Stimulated activated CD8-positive, alpha-beta memory T cell treated with anti-CD3 and anti-CD28 coated beads, Interleukin-15, amount 100 ng/mL, for 4 hours (primary cell): ENCODE data around the gene KCNC4.
A peak's percentile ranks its signal among the peaks of the same experiment; 100 is the strongest.

Experiments
- DNase-seq, 2 donors: peaks; one replicate each; pipeline ENCODE4 v3.0.0-alpha.2; 2020; ENCODE audit warnings: low read depth in 2 of 2

The KCNC4 gene

GRCh38 chr1:110188035-110188618 is 22.0 kb upstream of the KCNC4 start:
- no peak for DNase-seq

- no peak for DNase-seq
Measured at GRCh38 chr1:110189181-110189580, 20.9 kb upstream of the KCNC4 start.

- no peak for DNase-seq
Measured at GRCh38 chr1:110190282-110190929, 19.7 kb upstream of the KCNC4 start.

- no peak for DNase-seq
Measured at GRCh38 chr1:110192541-110192940, 17.6 kb upstream of the KCNC4 start.

GRCh38 chr1:110195196-110195595 is 14.9 kb upstream of the KCNC4 start:
- DNase-seq, result no peak

- peak in 1 of 2 donors; percentile 32 for DNase-seq
Measured at GRCh38 chr1:110196917-110197765, 13.0 kb upstream of the KCNC4 start.

- no peak for DNase-seq
Measured at GRCh38 chr1:110197905-110198629, 12.0 kb upstream of the KCNC4 start.

GRCh38 chr1:110198746-110199145 is 11.4 kb upstream of the KCNC4 start:
- no peak for DNase-seq

- no peak for DNase-seq
Measured at GRCh38 chr1:110200190-110200589, 9.9 kb upstream of the KCNC4 start.

- DNase-seq, result no peak
Measured at GRCh38 chr1:110200666-110201065, 9.4 kb upstream of the KCNC4 start.

GRCh38 chr1:110201157-110201825 is 8.8 kb upstream of the KCNC4 start:
- no peak for DNase-seq

GRCh38 chr1:110203021-110203661 is 7.0 kb upstream of the KCNC4 start:
- DNase-seq, result peak in 1 of 2 donors; percentile 43

- DNase-seq, result no peak
Measured at GRCh38 chr1:110205156-110205555, 5.0 kb upstream of the KCNC4 start.

GRCh38 chr1:110205591-110206155 is 4.4 kb upstream of the KCNC4 start:
- DNase-seq, result no peak

- DNase-seq, result no peak
Measured at GRCh38 chr1:110206261-110206920, 3.7 kb upstream of the KCNC4 start.

GRCh38 chr1:110207831-110208230 is 2.3 kb upstream of the KCNC4 start:
- DNase-seq, result peak; percentile 36 to 51

- no peak for DNase-seq
Measured at GRCh38 chr1:110208916-110209645, 1.0 kb upstream of the KCNC4 start.

GRCh38 chr1:110210604-110211495 is 736 bp downstream of the KCNC4 start:
- DNase-seq, result peak; percentile 19 to 27
